Left lung (tissue), 10 donors: ENCODE results near the gene CRYBA2. TPM values are rescaled to one million over a fixed set of nuclear protein-coding genes. Genes with fewer than 3 reads are reported as not detected.
A peak's percentile ranks its signal among the peaks of the same experiment; 100 is the strongest.

Source experiments
- ATAC-seq: fragments of 200-7000 bp; cut with Tn5 transposase; one replicate; pipeline ENCODE4 v1.9.1; 2020; ENCODE audit warnings: moderate library complexity
- DNase-seq, 4 donors: peaks; one replicate each; pipeline ENCODE4 v3.0.0-alpha.2; 2013 to 2020
- H3K27ac ChIP-seq, 2 donors: fragments of 200-600 bp; sonication (generic) in 1 of 2; one replicate each; pipeline versions ENCODE4 v1.5.0 to v1.8.0; 2020 to 2021
- H3K27me3 ChIP-seq, 2 donors: fragments of 200-600 bp; sonication (generic) in 1 of 2; one replicate each; pipeline versions ENCODE4 v1.5.0 to v1.8.0; 2020 to 2021
- H3K36me3 ChIP-seq, 2 donors: fragments of 200-600 bp; sonication (generic) in 1 of 2; one replicate each; pipeline versions ENCODE4 v1.5.0 to v1.8.0; 2020 to 2021
- H3K4me1 ChIP-seq, 2 donors: fragments of 200-600 bp; one replicate each; pipeline ENCODE4 v1.8.0; 2021
- H3K4me3 ChIP-seq, 2 donors: fragments of 200-600 bp; sonication (generic) in 1 of 2; one replicate each; pipeline versions ENCODE4 v1.5.0 to v1.8.0; 2020 to 2021; ENCODE audit warnings: mild to moderate bottlenecking in 1 of 2
- H3K9me3 ChIP-seq, 2 donors: fragments of 200-600 bp; sonication (generic) in 1 of 2; one replicate each; pipeline versions ENCODE4 v1.5.0 to v1.8.0; 2020 to 2021
- intact Hi-C, 2 donors: fragments of 100-400 bp; cut with DNase I; formaldehyde crosslinking; loops; one replicate each; pipeline versions ENCODE4 v1.11.2 to v1.14.2; 2022
- polyA plus RNA-seq, 6 donors: library from polyadenylated mRNA; unstranded; fragments of 120-200 nt; gene quantifications; one replicate each; pipeline ENCODE4 v1.2.1, GENCODE V29; 2013; ENCODE audit not compliant: insufficient read length in 6 of 6
- total RNA-seq, 2 donors: library from RNA; stranded (reverse); fragmentation: NEBNext Ultra II Directional; extraction: Animal tissue kit (Norgen Biotek cat#: 25700); gene quantifications; one replicate each; pipeline ENCODE4 v1.2.1, GENCODE V29; 2021
- TF ChIP-seq, protein P1 (sequence below), 2 donors: fragments of 200-600 bp; sonication (generic) in 1 of 2; IDR thresholded peaks; one replicate each; pipeline versions ENCODE4 v1.5.0 to v1.8.0; 2021; ENCODE audit warnings: antibody characterized with exemption in 2 of 2
- donor health status: DM: no; HTN: yes; CAD: no.
- donor health status: DM: no; HTN: no; CAD: no.

The CRYBA2 gene
- total and polyA plus RNA-seq, 8 donors, result 0.22 TPM; not detected in 7

DNA sequence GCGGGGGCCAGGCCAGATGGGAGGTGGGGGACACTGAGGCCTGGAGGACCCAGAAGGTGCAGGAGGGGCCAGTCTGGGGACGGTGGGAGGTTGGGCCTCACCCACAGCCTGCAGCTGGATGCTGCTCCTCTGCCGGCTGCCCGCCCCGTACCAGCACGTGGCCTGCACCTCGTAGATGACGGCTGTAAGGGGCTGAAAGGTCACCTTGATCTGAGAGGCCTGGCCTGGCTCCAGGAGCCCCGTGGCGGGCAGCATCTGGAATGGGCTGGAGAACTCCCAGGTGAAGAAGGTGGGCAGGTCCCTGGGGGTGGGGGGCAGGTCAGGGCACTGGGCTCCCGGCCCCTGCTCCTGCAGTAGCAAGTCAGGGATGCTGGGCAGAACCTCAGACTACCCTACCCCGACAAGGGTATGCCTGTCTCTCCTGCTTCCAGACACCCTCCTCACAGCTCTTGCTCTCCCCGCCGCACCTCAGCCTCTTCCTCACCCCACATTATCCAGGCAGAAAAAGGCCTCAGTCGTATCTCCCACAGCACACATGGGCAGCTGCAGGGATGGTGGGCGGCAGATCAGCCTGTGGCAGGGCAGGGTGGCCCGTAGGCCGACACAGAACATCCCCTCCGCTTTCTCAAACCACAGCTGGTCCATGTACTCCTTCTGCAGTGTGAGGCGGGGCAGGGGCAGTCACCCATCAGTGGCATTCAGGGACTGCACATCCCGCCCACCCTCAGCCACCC is 38.0 kb upstream of the CRYBA2 start:
- Histone ChIP-seq H3K27ac (no peak overlapping the region), H3K27me3 (peaks cover 6 to 66% of the 10 kb centered on the region in 2 donors), H3K36me3 (no peaks in the 10 kb centered on the region), H3K9me3 (no peaks in the 10 kb centered on the region), H3K4me1 (no peaks in the 10 kb centered on the region), H3K4me3 (no peak overlapping the region)
- intact Hi-C loops, result no loop called here
- DNase-seq (no peak), ATAC-seq (no peak)
- TF ChIP-seq, protein P1, sequence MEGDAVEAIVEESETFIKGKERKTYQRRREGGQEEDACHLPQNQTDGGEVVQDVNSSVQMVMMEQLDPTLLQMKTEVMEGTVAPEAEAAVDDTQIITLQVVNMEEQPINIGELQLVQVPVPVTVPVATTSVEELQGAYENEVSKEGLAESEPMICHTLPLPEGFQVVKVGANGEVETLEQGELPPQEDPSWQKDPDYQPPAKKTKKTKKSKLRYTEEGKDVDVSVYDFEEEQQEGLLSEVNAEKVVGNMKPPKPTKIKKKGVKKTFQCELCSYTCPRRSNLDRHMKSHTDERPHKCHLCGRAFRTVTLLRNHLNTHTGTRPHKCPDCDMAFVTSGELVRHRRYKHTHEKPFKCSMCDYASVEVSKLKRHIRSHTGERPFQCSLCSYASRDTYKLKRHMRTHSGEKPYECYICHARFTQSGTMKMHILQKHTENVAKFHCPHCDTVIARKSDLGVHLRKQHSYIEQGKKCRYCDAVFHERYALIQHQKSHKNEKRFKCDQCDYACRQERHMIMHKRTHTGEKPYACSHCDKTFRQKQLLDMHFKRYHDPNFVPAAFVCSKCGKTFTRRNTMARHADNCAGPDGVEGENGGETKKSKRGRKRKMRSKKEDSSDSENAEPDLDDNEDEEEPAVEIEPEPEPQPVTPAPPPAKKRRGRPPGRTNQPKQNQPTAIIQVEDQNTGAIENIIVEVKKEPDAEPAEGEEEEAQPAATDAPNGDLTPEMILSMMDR (IDR thresholded peaks at IDR 0.05), result no peak

DNA sequence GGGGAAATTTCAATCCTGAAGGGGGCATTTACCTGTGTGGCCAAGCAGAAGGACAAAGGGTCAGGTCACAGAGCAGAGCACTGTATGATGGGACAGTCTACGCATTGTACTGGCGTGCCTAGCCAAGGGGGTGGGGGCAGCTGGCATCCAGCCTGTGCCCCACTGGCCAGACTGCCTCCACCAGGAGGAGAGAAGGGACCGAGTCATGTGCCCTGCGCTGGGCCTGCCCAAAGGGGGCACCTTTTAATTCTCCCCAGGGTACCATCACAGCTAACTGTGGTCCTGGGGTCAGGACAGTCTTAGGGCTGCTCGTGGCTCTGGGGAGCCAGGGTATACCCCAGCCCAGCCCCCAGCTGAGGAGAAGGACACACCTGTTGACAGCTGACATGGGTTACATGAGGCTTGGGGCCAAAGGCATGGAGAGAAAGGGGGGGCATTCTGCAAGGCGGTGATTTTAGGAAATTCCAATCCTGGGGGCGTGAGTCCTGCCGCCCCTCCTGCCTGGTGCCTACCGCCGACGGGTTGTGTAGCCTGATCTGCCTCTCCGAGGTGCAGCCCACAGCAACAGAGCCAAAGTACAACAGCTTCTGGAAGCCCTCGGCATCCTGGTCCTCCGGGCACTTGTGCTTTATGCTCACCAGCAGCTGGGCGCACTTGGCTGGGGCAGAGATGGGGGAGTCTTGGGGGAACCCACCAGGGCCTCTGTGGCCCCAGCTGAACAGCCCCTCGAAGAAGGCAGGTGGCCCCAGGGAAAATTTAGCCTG is 37.1 kb upstream of the CRYBA2 start:
- ATAC-seq (no peak), DNase-seq (no peak)
- TF ChIP-seq, protein P1 (IDR thresholded peaks at IDR 0.05), result no peak
- no peaks in the 10 kb centered on the region for H3K9me3 ChIP-seq
- no peaks in the 10 kb centered on the region for H3K36me3 ChIP-seq
- intact Hi-C loops, result no loop called here
- peaks cover 6 to 62% of the 10 kb centered on the region in 2 donors for H3K27me3 ChIP-seq
- no peaks in the 10 kb centered on the region for H3K4me1 ChIP-seq
- no peak overlapping the region for H3K27ac ChIP-seq
- H3K4me3 ChIP-seq, result no peak overlapping the region

DNA sequence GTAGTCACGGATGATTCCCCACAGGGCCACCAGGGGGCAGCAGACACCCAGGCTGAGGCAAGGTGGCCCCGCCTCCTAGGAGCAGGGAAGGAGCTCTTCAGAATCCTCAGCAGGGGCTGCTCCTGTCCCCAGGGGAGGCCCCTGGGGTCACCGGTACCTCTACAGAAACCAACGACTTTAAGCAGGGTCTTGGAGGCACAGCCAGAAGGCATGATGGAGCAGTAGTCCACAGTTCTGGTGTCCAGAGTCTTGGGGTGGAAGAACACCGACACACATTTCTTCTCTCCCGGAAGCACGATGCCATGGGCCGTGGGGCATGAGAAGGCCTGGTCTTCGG is 36.6 kb upstream of the CRYBA2 start:
- H3K27ac ChIP-seq, result no peak overlapping the region
- DNase-seq (peak; percentile 51 to 95 (median 80)), ATAC-seq (peak; percentile 98)
- H3K4me1 ChIP-seq, result no peaks in the 10 kb centered on the region
- H3K4me3 ChIP-seq, result no peak overlapping the region
- TF ChIP-seq, protein P1 (IDR thresholded peaks at IDR 0.05), result peak; percentile 98
- H3K9me3 ChIP-seq, result no peaks in the 10 kb centered on the region
- intact Hi-C loops, result no loop called here
- H3K36me3 ChIP-seq, result no peaks in the 10 kb centered on the region
- H3K27me3 ChIP-seq, result peaks cover 6 to 57% of the 10 kb centered on the region in 2 donors

DNA sequence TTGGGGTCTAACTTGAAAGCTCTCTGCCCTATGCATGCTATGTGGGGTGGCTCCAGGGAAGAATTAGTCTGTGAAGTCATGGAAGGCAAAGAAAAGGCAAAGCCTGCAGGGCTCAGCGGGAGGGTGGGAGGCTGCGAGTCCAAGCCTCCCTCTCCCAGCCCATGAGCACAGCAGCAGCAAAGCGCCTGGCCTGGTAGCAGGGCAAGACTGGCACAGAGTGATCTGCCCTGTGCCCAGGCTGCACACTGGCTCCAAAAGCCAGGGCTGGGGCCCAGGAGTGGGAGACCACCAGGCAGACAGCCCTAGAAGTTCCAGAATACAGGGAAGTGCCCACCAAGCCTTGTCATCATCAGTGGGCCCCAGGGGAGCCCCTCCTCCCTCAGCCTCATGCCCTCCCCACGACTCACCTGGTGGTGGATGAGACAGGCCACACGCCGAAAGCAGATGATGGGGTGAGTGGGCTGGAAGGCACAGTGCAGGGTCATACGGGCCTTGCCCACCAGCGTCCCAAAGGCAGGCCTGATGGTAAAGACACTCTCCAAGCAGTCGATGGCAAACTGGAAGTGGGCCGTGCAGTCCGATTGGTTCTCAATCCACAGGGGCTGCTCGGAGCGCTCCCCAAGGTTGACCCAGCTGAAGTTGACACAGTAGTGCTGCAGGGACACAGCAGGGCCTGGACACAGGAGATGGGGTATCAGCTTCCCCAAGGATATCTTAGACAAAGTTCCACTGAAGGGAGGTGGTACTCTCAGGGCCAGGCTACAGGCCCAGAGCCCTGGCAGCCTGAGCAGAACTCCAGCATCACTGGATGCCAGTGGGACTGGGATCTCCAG is 36.0 kb upstream of the CRYBA2 start:
- H3K4me1 ChIP-seq, result no peaks in the 10 kb centered on the region
- ATAC-seq (no peak), DNase-seq (no peak)
- peaks cover 6 to 51% of the 10 kb centered on the region in 2 donors for H3K27me3 ChIP-seq
- no peaks in the 10 kb centered on the region for H3K9me3 ChIP-seq
- no peaks in the 10 kb centered on the region for H3K36me3 ChIP-seq
- intact Hi-C loops, result no loop called here
- H3K27ac ChIP-seq, result no peak overlapping the region
- H3K4me3 ChIP-seq, result no peak overlapping the region
- TF ChIP-seq, protein P1 (IDR thresholded peaks at IDR 0.05), result no peak

DNA sequence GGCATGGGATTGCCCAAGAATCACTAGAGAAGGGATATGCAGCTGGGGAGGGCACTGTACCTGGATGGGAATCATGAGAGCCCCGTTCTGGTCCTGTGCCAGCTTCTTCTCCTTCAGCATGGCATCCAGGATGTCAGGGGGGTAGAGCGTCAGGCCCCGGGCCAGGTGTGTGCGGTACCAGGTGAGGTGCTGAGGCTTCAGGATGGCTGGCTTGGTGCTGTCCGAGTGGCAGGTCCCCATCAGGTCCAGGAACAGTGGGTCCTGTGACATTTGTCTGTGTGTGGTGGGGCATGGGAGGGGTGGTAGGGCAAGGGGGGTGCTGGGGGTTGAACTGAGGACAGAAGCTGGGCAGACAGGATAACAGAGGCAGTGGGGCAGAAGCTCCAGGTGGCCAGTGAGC is 34.9 kb upstream of the CRYBA2 start:
- intact Hi-C loops, result no loop called here

More for the DNA sequence above, 34.9 kb upstream of the CRYBA2 start:
- Histone ChIP-seq H3K36me3 (no peaks in the 10 kb centered on the region), H3K27ac (no peak overlapping the region), H3K4me3 (no peak overlapping the region), H3K4me1 (no peaks in the 10 kb centered on the region), H3K9me3 (no peaks in the 10 kb centered on the region), H3K27me3 (peaks cover 0 to 40% of the 10 kb centered on the region in 2 donors)
- TF ChIP-seq, protein P1 (IDR thresholded peaks at IDR 0.05), result no peak
- DNase-seq (no peak), ATAC-seq (no peak)
